ENCODE data around the gene SLC7A10. TPM values are rescaled to one million over a fixed set of nuclear protein-coding genes. Genes with fewer than 3 reads are reported as not detected.

The SLC7A10 gene
- total RNA-seq, 1 experiment from 2014 or later, result not detected

DNA sequence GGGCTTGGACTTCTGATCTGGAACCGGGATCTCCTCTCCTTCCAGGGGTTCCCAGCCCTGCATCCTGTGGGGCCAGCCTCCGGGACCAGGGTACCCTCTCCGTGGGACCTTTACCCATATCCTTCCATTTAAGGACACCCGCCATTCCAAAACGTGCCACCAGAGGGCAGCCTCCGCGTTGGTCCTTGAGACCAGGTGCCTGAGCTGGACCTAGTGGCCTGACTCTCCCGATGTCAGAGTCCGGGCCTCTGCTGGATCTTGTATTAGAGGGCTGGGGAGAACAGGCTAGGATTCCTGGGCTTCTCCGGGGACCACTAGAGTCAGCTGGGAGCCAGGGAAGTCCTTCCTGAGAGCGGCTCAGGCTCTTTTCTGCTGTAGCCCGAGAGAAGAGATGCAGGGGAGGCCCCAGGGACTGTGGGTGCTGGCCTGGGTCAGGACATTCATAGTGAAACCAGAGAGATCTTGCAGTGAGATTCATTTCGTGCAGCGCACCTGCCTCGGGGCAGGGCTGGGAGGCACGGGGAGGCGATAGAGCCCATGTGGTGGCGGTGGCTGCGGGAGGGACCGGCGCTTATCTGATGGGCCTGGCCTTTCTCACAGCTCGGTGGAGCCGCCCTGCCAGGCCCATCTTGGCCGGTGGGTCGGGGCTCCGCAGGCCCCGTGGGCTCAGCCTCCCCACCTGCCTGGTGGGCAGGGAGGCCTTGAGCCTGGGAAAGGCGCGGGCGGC, 9.8 kb upstream of the SLC7A10 start:
- CTCF ChIA-PET, result interaction anchor here (0.7 to 1.6 kb wide), 13 partner anchors 8 to 524 kb away, joined by 3 to 12 read pairs (median 5); partner anchors contain the start of gene SLC7A10
- intact Hi-C loops (cut with micrococcal nuclease; ENCODE audit: unreplicated experiment), result loop anchor here (1.0 to 5.0 kb wide), 4 partner anchors 67 to 171 kb away; partner anchors contain the start of gene CEBPA
- no peaks in the 10 kb centered on the region for H3K9me3 Mint-ChIP-seq (ENCODE audit: low read depth, unreplicated experiment)
- peak; percentile 91 for DNase-seq
- H3K36me3 Mint-ChIP-seq (ENCODE audit: insufficient read depth, unreplicated experiment), result no peaks in the 10 kb centered on the region
- BruUV-seq (replicated peaks), result no TSS peak
- H3K4me1 Mint-ChIP-seq (ENCODE audit: low read depth, unreplicated experiment), result no peaks in the 10 kb centered on the region
- H3K27me3 Mint-ChIP-seq (ENCODE audit: unreplicated experiment), result peaks cover 38% of the 10 kb centered on the region
- H3K27ac Mint-ChIP-seq (ENCODE audit: unreplicated experiment), result no peak overlapping the region
- no peak overlapping the region for H3K4me3 Mint-ChIP-seq (ENCODE audit: low read depth, unreplicated experiment)
- TF ChIP-seq, protein P1, sequence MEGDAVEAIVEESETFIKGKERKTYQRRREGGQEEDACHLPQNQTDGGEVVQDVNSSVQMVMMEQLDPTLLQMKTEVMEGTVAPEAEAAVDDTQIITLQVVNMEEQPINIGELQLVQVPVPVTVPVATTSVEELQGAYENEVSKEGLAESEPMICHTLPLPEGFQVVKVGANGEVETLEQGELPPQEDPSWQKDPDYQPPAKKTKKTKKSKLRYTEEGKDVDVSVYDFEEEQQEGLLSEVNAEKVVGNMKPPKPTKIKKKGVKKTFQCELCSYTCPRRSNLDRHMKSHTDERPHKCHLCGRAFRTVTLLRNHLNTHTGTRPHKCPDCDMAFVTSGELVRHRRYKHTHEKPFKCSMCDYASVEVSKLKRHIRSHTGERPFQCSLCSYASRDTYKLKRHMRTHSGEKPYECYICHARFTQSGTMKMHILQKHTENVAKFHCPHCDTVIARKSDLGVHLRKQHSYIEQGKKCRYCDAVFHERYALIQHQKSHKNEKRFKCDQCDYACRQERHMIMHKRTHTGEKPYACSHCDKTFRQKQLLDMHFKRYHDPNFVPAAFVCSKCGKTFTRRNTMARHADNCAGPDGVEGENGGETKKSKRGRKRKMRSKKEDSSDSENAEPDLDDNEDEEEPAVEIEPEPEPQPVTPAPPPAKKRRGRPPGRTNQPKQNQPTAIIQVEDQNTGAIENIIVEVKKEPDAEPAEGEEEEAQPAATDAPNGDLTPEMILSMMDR (IDR thresholded peaks at IDR 0.05; ENCODE audit: unreplicated experiment), result peak; percentile 93

DNA sequence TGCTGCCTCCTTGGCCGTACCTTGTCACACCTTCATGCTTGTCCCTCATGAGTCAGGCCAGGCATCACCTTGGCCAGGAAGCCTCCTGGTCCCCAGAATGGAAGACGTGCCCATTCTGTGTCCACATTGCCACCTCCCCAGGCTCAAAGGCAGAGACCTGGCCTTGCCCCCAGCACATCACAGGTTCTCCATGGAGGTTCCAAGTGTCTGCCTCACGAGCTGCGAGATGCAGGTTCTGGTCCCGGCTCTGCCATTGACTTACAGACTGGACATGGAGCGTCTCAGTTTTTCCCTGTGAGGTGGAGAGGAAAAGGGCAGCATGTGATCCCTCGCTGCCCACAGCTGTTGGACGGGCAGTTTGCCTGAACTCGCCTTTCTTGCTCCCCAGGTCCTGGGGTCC, 9.1 kb upstream of the SLC7A10 start:
- Mint-ChIP-seq H3K27ac (ENCODE audit: unreplicated experiment) (no peak overlapping the region), H3K27me3 (ENCODE audit: unreplicated experiment) (peaks cover 41% of the 10 kb centered on the region), H3K9me3 (ENCODE audit: low read depth, unreplicated experiment) (no peaks in the 10 kb centered on the region), H3K36me3 (ENCODE audit: insufficient read depth, unreplicated experiment) (no peaks in the 10 kb centered on the region), H3K4me3 (ENCODE audit: low read depth, unreplicated experiment) (no peak overlapping the region), H3K4me1 (ENCODE audit: low read depth, unreplicated experiment) (no peaks in the 10 kb centered on the region)
- BruUV-seq (replicated peaks), result no TSS peak
- CTCF ChIA-PET, result interaction anchor here (0.6 to 1.6 kb wide), 9 partner anchors 9 to 181 kb away, joined by 3 to 12 read pairs (median 5); partner anchors contain the start of gene SLC7A10
- intact Hi-C loops (cut with micrococcal nuclease; ENCODE audit: unreplicated experiment), result loop anchor here (1.0 to 5.0 kb wide), 4 partner anchors 68 to 172 kb away; partner anchors contain the start of gene CEBPA
- DNase-seq, result no peak
- TF ChIP-seq, protein P1 (IDR thresholded peaks at IDR 0.05; ENCODE audit: unreplicated experiment), result no peak

DNA sequence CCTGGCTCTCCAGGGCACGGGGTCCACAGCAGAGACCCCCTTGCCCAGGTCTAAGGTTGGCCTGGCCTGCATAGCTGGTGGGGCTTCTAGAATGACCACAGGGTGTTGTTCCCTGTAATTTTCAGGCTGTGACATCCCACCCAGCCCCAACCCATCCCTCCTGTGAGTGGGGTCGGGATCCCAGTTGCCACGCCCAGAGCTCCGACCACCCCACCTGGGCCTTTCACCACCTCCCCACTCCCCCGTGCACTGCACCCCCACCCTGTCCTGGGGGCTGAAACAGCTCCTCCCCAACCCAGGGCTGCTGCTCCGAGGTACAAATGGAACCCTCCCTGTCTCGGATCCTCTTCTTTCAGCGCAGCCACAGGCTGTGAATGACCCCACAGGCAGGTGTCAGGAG, 8.4 kb upstream of the SLC7A10 start:
- CTCF ChIA-PET, result interaction anchor here (0.6 kb wide), 1 partner anchor 150 kb away, joined by 3 read pairs; no protein-coding TSS in a partner anchor

DNA sequence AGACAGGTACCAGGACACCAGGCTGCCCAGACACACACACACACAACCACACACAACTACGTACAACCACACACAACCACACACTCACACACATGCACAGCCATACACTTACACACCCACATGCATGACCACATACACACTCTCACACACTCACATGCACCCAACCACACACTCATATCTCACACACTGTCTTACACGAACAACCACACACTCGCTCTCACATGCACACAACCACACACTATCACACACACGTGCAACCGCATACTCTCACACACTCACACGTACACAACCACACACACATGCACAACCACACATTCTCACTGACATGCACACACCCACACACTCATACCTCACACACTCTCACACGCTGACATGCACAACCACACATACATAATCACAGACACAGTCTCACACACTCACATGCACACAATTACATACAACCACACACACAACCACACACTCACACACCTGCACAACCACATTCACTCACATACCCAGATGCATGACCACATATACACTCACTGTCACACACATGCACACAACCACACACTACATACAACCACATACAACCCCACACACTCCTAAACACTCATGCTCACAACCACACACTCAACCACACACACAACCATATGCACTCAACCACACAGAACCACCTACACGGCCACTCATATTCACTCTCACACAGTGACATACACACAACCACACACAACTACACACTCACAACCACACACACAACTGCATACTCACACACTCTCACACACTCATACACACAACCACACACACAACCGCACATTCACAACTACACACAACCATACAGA, 7.6 kb upstream of the SLC7A10 start:
- Mint-ChIP-seq H3K9me3 (ENCODE audit: low read depth, unreplicated experiment) (peaks cover 5% of the 10 kb centered on the region), H3K27ac (ENCODE audit: unreplicated experiment) (no peak overlapping the region), H3K4me1 (ENCODE audit: low read depth, unreplicated experiment) (no peaks in the 10 kb centered on the region), H3K27me3 (ENCODE audit: unreplicated experiment) (peaks cover 35% of the 10 kb centered on the region), H3K36me3 (ENCODE audit: insufficient read depth, unreplicated experiment) (no peaks in the 10 kb centered on the region), H3K4me3 (ENCODE audit: low read depth, unreplicated experiment) (no peak overlapping the region)
- no peak for DNase-seq
- TF ChIP-seq, protein P1 (IDR thresholded peaks at IDR 0.05; ENCODE audit: unreplicated experiment), result no peak
- CTCF ChIA-PET, result no interaction called here
- intact Hi-C loops (cut with micrococcal nuclease; ENCODE audit: unreplicated experiment), result no loop called here
- BruUV-seq (replicated peaks), result no TSS peak

More for the DNA sequence above, 8.4 kb upstream of the SLC7A10 start:
- intact Hi-C loops (cut with micrococcal nuclease; ENCODE audit: unreplicated experiment), result loop anchor here (2.0 kb wide), 2 partner anchors 77 to 173 kb away; no protein-coding TSS in a partner anchor
- Mint-ChIP-seq H3K27ac (ENCODE audit: unreplicated experiment) (no peak overlapping the region), H3K9me3 (ENCODE audit: low read depth, unreplicated experiment) (no peaks in the 10 kb centered on the region), H3K36me3 (ENCODE audit: insufficient read depth, unreplicated experiment) (no peaks in the 10 kb centered on the region), H3K27me3 (ENCODE audit: unreplicated experiment) (peaks cover 35% of the 10 kb centered on the region), H3K4me3 (ENCODE audit: low read depth, unreplicated experiment) (no peak overlapping the region), H3K4me1 (ENCODE audit: low read depth, unreplicated experiment) (no peaks in the 10 kb centered on the region)
- no TSS peak for BruUV-seq (replicated peaks)
- TF ChIP-seq, protein P1 (IDR thresholded peaks at IDR 0.05; ENCODE audit: unreplicated experiment), result no peak
- no peak for DNase-seq

All from Calu3 (cell line).